Measurements from ENCODE around the gene FAIM2. TPM values are rescaled to one million over a fixed set of nuclear protein-coding genes. Genes with fewer than 3 reads are reported as not detected.

Gene FAIM2
- total RNA-seq, 2 experiments from 2014 or later, result 0.22 to 0.56 TPM

DNA sequence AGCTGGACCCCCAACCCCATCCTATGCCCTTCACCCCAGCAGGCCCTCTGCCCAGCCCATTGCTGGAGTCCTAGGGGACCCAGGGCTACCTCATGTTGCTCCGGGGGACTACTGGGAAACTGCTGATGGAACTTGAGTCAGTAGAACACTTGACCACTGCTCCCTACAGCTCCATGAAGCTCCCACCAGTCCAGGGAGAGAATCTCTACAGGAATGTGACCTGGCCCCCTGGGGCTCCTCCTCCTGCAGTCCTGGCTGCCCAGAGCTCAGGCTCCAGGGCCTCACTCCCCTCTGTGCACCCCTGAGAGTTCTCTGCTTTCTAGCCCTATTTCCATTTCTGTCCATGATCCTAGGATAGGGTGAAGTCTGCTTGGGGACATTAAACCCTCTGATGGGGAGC lies 36.0 kb upstream of the FAIM2 start:
- POLR2A ChIA-PET, result no interaction called here
- DNase-seq (no peak), ATAC-seq (no peak)
- Mint-ChIP-seq H3K4me3 (no peak overlapping the region), H3K9me3 (no peaks in the 10 kb centered on the region), H3K27ac (no peak overlapping the region), H3K4me1 (ENCODE audit: low read depth) (peaks cover 6% of the 10 kb centered on the region), H3K27me3 (peaks cover 2% of the 10 kb centered on the region), H3K36me3 (ENCODE audit: low read depth) (no peaks in the 10 kb centered on the region)
- CTCF ChIA-PET, result interaction anchor here (0.8 to 1.7 kb wide), 3 partner anchors 19 to 29 kb away, joined by 3 to 7 read pairs (median 3); no protein-coding TSS in a partner anchor
- intact Hi-C loops (cut with micrococcal nuclease), result no loop called here
- TF ChIP-seq, protein P1, sequence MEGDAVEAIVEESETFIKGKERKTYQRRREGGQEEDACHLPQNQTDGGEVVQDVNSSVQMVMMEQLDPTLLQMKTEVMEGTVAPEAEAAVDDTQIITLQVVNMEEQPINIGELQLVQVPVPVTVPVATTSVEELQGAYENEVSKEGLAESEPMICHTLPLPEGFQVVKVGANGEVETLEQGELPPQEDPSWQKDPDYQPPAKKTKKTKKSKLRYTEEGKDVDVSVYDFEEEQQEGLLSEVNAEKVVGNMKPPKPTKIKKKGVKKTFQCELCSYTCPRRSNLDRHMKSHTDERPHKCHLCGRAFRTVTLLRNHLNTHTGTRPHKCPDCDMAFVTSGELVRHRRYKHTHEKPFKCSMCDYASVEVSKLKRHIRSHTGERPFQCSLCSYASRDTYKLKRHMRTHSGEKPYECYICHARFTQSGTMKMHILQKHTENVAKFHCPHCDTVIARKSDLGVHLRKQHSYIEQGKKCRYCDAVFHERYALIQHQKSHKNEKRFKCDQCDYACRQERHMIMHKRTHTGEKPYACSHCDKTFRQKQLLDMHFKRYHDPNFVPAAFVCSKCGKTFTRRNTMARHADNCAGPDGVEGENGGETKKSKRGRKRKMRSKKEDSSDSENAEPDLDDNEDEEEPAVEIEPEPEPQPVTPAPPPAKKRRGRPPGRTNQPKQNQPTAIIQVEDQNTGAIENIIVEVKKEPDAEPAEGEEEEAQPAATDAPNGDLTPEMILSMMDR (IDR thresholded peaks at IDR 0.05), result no peak

GRCh38 chr12:49939307-49939706 lies 35.6 kb upstream of the FAIM2 start:
- Mint-ChIP-seq H3K4me1 (ENCODE audit: low read depth) (peaks cover 2% of the 10 kb centered on the region), H3K27me3 (peaks cover 5% of the 10 kb centered on the region), H3K27ac (no peak overlapping the region), H3K36me3 (ENCODE audit: low read depth) (no peaks in the 10 kb centered on the region), H3K9me3 (no peaks in the 10 kb centered on the region), H3K4me3 (no peak overlapping the region)
- no peak for DNase-seq
- TF ChIP-seq, protein P1 (IDR thresholded peaks at IDR 0.05), result no peak
- ChIA-PET POLR2A (no interaction called here), CTCF (interaction anchor here (0.8 to 1.7 kb wide), 3 partner anchors 20 to 29 kb away, joined by 3 to 7 read pairs (median 3); no protein-coding TSS in a partner anchor)
- no peak for ATAC-seq
- intact Hi-C loops (cut with micrococcal nuclease), result no loop called here

DNA sequence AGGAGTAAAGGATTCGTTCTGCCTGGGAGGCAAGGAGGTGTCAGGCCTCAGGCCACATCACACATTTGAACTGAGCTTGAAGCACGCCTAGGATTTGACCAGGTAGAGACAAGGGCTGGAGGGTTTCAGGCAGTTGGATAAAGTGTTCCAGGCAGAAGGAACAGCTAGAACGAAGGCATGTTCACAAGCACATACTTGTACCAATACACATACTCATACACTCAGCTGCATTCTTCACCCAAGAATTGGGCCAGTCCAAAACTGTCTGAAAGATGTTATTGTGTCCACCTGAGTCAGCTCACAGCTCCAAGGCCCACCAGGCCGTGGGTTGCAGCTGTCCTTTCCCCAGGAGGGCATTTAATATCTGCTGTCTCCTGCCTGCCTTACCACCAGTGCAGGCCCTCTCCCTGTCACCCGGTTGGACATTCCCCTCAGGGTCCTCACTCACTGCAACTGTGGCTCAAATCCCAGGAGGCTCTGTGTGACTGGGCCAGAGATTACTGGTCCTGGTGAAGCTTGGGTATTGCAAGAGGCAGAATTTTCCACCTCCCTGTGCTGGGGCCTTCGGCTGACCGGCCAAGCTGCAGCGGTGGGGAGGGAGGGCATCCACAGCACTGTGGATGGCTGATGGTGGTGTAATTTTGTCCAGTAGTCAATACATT lies 34.1 kb upstream of the FAIM2 start:
- Mint-ChIP-seq H3K4me3 (no peak overlapping the region), H3K36me3 (ENCODE audit: low read depth) (no peaks in the 10 kb centered on the region), H3K4me1 (ENCODE audit: low read depth) (no peaks in the 10 kb centered on the region), H3K27ac (no peak overlapping the region), H3K9me3 (no peaks in the 10 kb centered on the region), H3K27me3 (peaks cover 5% of the 10 kb centered on the region)
- no peak for ATAC-seq
- no peak for DNase-seq
- POLR2A ChIA-PET, result interaction anchor here (0.7 kb wide), 1 partner anchor 8 kb away, joined by 3 read pairs; no protein-coding TSS in a partner anchor
- intact Hi-C loops (cut with micrococcal nuclease), result no loop called here
- TF ChIP-seq, protein P1 (IDR thresholded peaks at IDR 0.05), result no peak
- CTCF ChIA-PET, result interaction anchor here (0.8 to 2.6 kb wide), 6 partner anchors 8 to 160 kb away, joined by 3 to 13 read pairs (median 4); no protein-coding TSS in a partner anchor

DNA sequence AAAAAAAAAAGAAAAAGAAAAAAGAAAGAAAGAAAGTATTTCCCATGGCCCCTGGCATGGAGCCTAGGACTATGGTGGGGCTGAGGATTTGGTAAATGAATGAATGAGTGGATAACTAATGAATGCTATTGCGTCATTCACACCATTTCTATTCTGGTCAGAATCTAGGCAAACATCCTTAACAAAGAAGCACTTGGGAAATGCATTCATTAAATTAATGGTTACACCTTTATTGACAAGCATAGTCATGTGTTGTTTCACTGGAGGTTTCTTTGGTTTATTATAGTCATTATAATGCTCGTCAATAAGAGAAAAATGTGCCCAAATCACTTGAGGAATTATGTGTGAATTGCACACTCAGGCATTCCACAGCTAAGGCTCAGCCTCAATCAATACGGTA lies 33.2 kb upstream of the FAIM2 start:
- TF ChIP-seq, protein P1 (IDR thresholded peaks at IDR 0.05), result no peak
- no peak for ATAC-seq
- H3K4me1 Mint-ChIP-seq (ENCODE audit: low read depth), result no peaks in the 10 kb centered on the region
- H3K4me3 Mint-ChIP-seq, result no peak overlapping the region
- ChIA-PET POLR2A (no interaction called here), CTCF (interaction anchor here (0.8 to 2.6 kb wide), 4 partner anchors 9 to 133 kb away, joined by 3 to 13 read pairs (median 6); no protein-coding TSS in a partner anchor)
- H3K27ac Mint-ChIP-seq, result no peak overlapping the region
- DNase-seq, result no peak
- no peaks in the 10 kb centered on the region for H3K36me3 Mint-ChIP-seq (ENCODE audit: low read depth)
- no peaks in the 10 kb centered on the region for H3K9me3 Mint-ChIP-seq
- peaks cover 5% of the 10 kb centered on the region for H3K27me3 Mint-ChIP-seq
- intact Hi-C loops (cut with micrococcal nuclease), result no loop called here

DNA sequence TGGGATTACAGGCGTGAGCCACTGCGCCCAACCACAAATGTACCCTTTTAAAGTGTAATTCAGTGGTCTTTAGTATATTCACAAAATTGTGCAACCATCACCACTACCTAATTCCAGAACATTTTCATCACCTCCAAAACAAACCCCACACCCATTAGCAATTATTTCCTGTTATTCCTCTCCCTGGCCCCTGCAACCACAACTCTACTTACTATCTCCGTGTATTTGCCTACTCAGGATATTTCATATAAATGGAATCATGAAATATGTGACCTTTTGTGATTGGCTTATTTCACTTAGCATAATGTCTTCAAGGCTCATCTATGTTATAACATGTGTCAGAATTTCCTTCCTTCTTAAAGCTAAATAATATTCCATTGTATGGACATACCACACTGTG lies 30.8 kb upstream of the FAIM2 start:
- Mint-ChIP-seq H3K27ac (no peak overlapping the region), H3K4me1 (ENCODE audit: low read depth) (peaks cover 5% of the 10 kb centered on the region), H3K4me3 (no peak overlapping the region), H3K27me3 (peaks cover 9% of the 10 kb centered on the region), H3K36me3 (ENCODE audit: low read depth) (no peaks in the 10 kb centered on the region), H3K9me3 (no peaks in the 10 kb centered on the region)
- ChIA-PET POLR2A (no interaction called here), CTCF (interaction anchor here (4.1 kb wide), 1 partner anchor 11 kb away, joined by 34 read pairs; no protein-coding TSS in a partner anchor)
- no peak for DNase-seq
- intact Hi-C loops (cut with micrococcal nuclease), result no loop called here
- ATAC-seq, result no peak
- TF ChIP-seq, protein P1 (IDR thresholded peaks at IDR 0.05), result no peak

Data from activated CD8-positive, alpha-beta T cell treated with anti-CD3 and anti-CD28 coated beads for 36 hours (primary cell).